ENCODE measurements around the gene BAIAP2. TPM values are rescaled to one million over a fixed set of nuclear protein-coding genes. Genes with fewer than 3 reads are reported as not detected.

Gene BAIAP2
- total and polyA plus RNA-seq, 8 donors, result 4.7 to 16.4 (median 11.1) TPM

GRCh38 chr17:81026266-81027036 lies 8.5 kb upstream of the BAIAP2 start:
- H3K27me3 ChIP-seq, result peaks cover 0 to 3% (median 0%) of the 10 kb centered on the region in 4 donors
- no peak for ATAC-seq
- no peak for FAIRE-seq
- 42 to 57% methylated on average over 31 of the region's 31 CpGs for WGBS, 2 donors
- DNase-seq, result peak in 1 of 6 donors; percentile 38
- no peak for TF ChIP-seq CTCF (IDR thresholded peaks at IDR 0.05)
- no peaks in the 10 kb centered on the region for H3K36me3 ChIP-seq
- H3K4me3 ChIP-seq, result no peak overlapping the region
- H3K9me3 ChIP-seq, result no peaks in the 10 kb centered on the region
- intact Hi-C loops (cut with DNase I), result loop anchor here in 1 of 3 donors (5.0 kb wide), 1 partner anchor 76 kb away; no protein-coding TSS in a partner anchor
- H3K4me1 ChIP-seq, result peaks cover 0 to 5% (median 0%) of the 10 kb centered on the region in 3 donors
- H3K27ac ChIP-seq, result no peak overlapping the region

- intact Hi-C loops (cut with DNase I), result loop anchor here in 1 of 3 donors (5.0 kb wide), 1 partner anchor 75 kb away; no protein-coding TSS in a partner anchor
- ATAC-seq (no peak), FAIRE-seq (no peak), DNase-seq (peak in 1 of 6 donors; percentile 58)
- Histone ChIP-seq H3K27me3 (peaks cover 0 to 3% (median 0%) of the 10 kb centered on the region in 4 donors), H3K36me3 (no peaks in the 10 kb centered on the region), H3K9me3 (no peaks in the 10 kb centered on the region), H3K4me3 (no peak overlapping the region), H3K4me1 (peaks cover 0 to 5% (median 0%) of the 10 kb centered on the region in 3 donors), H3K27ac (no peak overlapping the region)
- 29 to 31% methylated on average over 15 of the region's 15 CpGs for WGBS, 2 donors
- no peak for TF ChIP-seq CTCF (IDR thresholded peaks at IDR 0.05)
Observed at GRCh38 chr17:81027038-81027437, 7.9 kb upstream of the BAIAP2 start.

GRCh38 chr17:81027591-81028505 lies 7.1 kb upstream of the BAIAP2 start:
- H3K4me3 ChIP-seq, result no peak overlapping the region
- DNase-seq (peak in 1 of 6 donors; percentile 73), ATAC-seq (peak in 3 of 4 donors; percentile 3 to 17 (median 3)), FAIRE-seq (no peak)
- no peak for TF ChIP-seq CTCF (IDR thresholded peaks at IDR 0.05)
- H3K36me3 ChIP-seq, result no peaks in the 10 kb centered on the region
- no peaks in the 10 kb centered on the region for H3K9me3 ChIP-seq
- peaks cover 0 to 5% (median 0%) of the 10 kb centered on the region in 3 donors for H3K4me1 ChIP-seq
- no peak overlapping the region for H3K27ac ChIP-seq
- H3K27me3 ChIP-seq, result peaks cover 0 to 3% (median 0%) of the 10 kb centered on the region in 4 donors
- 24 to 30% methylated on average over 34 to 37 of the region's 37 CpGs for WGBS, 2 donors
- intact Hi-C loops (cut with DNase I), result loop anchor here in 1 of 3 donors (5.0 kb wide), 1 partner anchor 74 kb away; no protein-coding TSS in a partner anchor

- H3K4me3 ChIP-seq, result no peak overlapping the region
- DNase-seq (peak in 1 of 6 donors; percentile 71), ATAC-seq (no peak), FAIRE-seq (no peak)
- intact Hi-C loops (cut with DNase I), result loop anchor here in 1 of 3 donors (5.0 kb wide), 1 partner anchor 74 kb away; no protein-coding TSS in a partner anchor
- 11 to 15% methylated on average over 5 to 12 of the region's 12 CpGs for WGBS, 2 donors
- peaks cover 0 to 5% (median 0%) of the 10 kb centered on the region in 3 donors for H3K4me1 ChIP-seq
- H3K9me3 ChIP-seq, result no peaks in the 10 kb centered on the region
- TF ChIP-seq CTCF (IDR thresholded peaks at IDR 0.05), result no peak
- no peaks in the 10 kb centered on the region for H3K36me3 ChIP-seq
- no peak overlapping the region for H3K27ac ChIP-seq
- H3K27me3 ChIP-seq, result peaks cover 0 to 3% (median 0%) of the 10 kb centered on the region in 4 donors
Observed at GRCh38 chr17:81028506-81028858, 6.5 kb upstream of the BAIAP2 start.
